ENCODE measurements around the gene MRPL27.

The MRPL27 gene

GRCh38 chr17:50328363-50329325 lies 44.3 kb downstream of the MRPL27 start:
- Histone ChIP-seq H3K9ac (ENCODE audit: low read length) (no peak overlapping the region), H3K4me2 (ENCODE audit: low read length) (no peak overlapping the region), H3K36me3 (replicated peaks; ENCODE audit: low read depth, low read length) (no peaks in the 10 kb centered on the region), H3K27me3 (ENCODE audit: low read depth, low read length) (no peaks in the 10 kb centered on the region), H3K4me1 (ENCODE audit: low read length) (peaks cover 11% of the 10 kb centered on the region), H4K20me1 (ENCODE audit: insufficient read depth, low read length) (no peaks in the 10 kb centered on the region), H3K27ac (ENCODE audit: low read length) (no peak overlapping the region), H3K9me3 (ENCODE audit: insufficient read depth, low read length) (no peaks in the 10 kb centered on the region), H3K79me2 (ENCODE audit: low read length) (no peaks in the 10 kb centered on the region), H2AFZ (ENCODE audit: low read depth, low read length) (no peak overlapping the region), H3K4me3 (ENCODE audit: low read length) (no peak overlapping the region)
- TF ChIP-seq, protein P1, sequence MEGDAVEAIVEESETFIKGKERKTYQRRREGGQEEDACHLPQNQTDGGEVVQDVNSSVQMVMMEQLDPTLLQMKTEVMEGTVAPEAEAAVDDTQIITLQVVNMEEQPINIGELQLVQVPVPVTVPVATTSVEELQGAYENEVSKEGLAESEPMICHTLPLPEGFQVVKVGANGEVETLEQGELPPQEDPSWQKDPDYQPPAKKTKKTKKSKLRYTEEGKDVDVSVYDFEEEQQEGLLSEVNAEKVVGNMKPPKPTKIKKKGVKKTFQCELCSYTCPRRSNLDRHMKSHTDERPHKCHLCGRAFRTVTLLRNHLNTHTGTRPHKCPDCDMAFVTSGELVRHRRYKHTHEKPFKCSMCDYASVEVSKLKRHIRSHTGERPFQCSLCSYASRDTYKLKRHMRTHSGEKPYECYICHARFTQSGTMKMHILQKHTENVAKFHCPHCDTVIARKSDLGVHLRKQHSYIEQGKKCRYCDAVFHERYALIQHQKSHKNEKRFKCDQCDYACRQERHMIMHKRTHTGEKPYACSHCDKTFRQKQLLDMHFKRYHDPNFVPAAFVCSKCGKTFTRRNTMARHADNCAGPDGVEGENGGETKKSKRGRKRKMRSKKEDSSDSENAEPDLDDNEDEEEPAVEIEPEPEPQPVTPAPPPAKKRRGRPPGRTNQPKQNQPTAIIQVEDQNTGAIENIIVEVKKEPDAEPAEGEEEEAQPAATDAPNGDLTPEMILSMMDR (IDR thresholded peaks at IDR 0.05; ENCODE audit: low read depth, low read length) = no peak
- TF ChIP-seq EZH2phosphoT487 (IDR thresholded peaks at IDR 0.05; ENCODE audit: low read depth) = no peak

- Histone ChIP-seq H3K9ac (ENCODE audit: low read length) (peak overlapping the region; percentile 12), H3K4me3 (ENCODE audit: low read length) (peak overlapping the region; percentile 63), H3K4me1 (ENCODE audit: low read length) (peaks cover 11% of the 10 kb centered on the region), H3K36me3 (replicated peaks; ENCODE audit: low read depth, low read length) (no peaks in the 10 kb centered on the region), H4K20me1 (ENCODE audit: insufficient read depth, low read length) (no peaks in the 10 kb centered on the region), H3K4me2 (ENCODE audit: low read length) (peak overlapping the region; percentile 58), H3K79me2 (ENCODE audit: low read length) (no peaks in the 10 kb centered on the region), H3K9me3 (ENCODE audit: insufficient read depth, low read length) (no peaks in the 10 kb centered on the region), H3K27me3 (ENCODE audit: low read depth, low read length) (no peaks in the 10 kb centered on the region), H3K27ac (ENCODE audit: low read length) (no peak overlapping the region), H2AFZ (ENCODE audit: low read depth, low read length) (peak overlapping the region; percentile 78)
- no peak for TF ChIP-seq EZH2phosphoT487 (IDR thresholded peaks at IDR 0.05; ENCODE audit: low read depth)
- TF ChIP-seq, protein P1 (IDR thresholded peaks at IDR 0.05; ENCODE audit: low read depth, low read length) = no peak
These were observed 46.1 kb downstream of the MRPL27 start for GRCh38 chr17:50326831-50327364.

- peaks cover 11% of the 10 kb centered on the region for H3K4me1 ChIP-seq (ENCODE audit: low read length)
- TF ChIP-seq EZH2phosphoT487 (IDR thresholded peaks at IDR 0.05; ENCODE audit: low read depth) = no peak
- TF ChIP-seq, protein P1 (IDR thresholded peaks at IDR 0.05; ENCODE audit: low read depth, low read length) = no peak
- no peaks in the 10 kb centered on the region for H3K9me3 ChIP-seq (ENCODE audit: insufficient read depth, low read length)
- H3K27ac ChIP-seq (ENCODE audit: low read length) = no peak overlapping the region
- H3K36me3 ChIP-seq (replicated peaks; ENCODE audit: low read depth, low read length) = no peaks in the 10 kb centered on the region
- H4K20me1 ChIP-seq (ENCODE audit: insufficient read depth, low read length) = no peaks in the 10 kb centered on the region
- H3K27me3 ChIP-seq (ENCODE audit: low read depth, low read length) = no peaks in the 10 kb centered on the region
- no peak overlapping the region for H3K9ac ChIP-seq (ENCODE audit: low read length)
- no peak overlapping the region for H3K4me3 ChIP-seq (ENCODE audit: low read length)
- H3K79me2 ChIP-seq (ENCODE audit: low read length) = no peaks in the 10 kb centered on the region
- H3K4me2 ChIP-seq (ENCODE audit: low read length) = no peak overlapping the region
- H2AFZ ChIP-seq (ENCODE audit: low read depth, low read length) = no peak overlapping the region
These were observed 47.1 kb downstream of the MRPL27 start for GRCh38 chr17:50325906-50326305.

GRCh38 chr17:50323060-50323459 lies 49.9 kb downstream of the MRPL27 start:
- Histone ChIP-seq H3K4me1 (ENCODE audit: low read length) (peaks cover 11% of the 10 kb centered on the region), H3K27me3 (ENCODE audit: low read depth, low read length) (no peaks in the 10 kb centered on the region), H3K79me2 (ENCODE audit: low read length) (no peaks in the 10 kb centered on the region), H3K36me3 (replicated peaks; ENCODE audit: low read depth, low read length) (no peaks in the 10 kb centered on the region), H3K9me3 (ENCODE audit: insufficient read depth, low read length) (no peaks in the 10 kb centered on the region), H3K4me2 (ENCODE audit: low read length) (no peak overlapping the region), H3K9ac (ENCODE audit: low read length) (no peak overlapping the region), H4K20me1 (ENCODE audit: insufficient read depth, low read length) (no peaks in the 10 kb centered on the region), H3K27ac (ENCODE audit: low read length) (no peak overlapping the region), H3K4me3 (ENCODE audit: low read length) (no peak overlapping the region), H2AFZ (ENCODE audit: low read depth, low read length) (no peak overlapping the region)
- TF ChIP-seq, protein P1 (IDR thresholded peaks at IDR 0.05; ENCODE audit: low read depth, low read length) = no peak
- no peak for TF ChIP-seq EZH2phosphoT487 (IDR thresholded peaks at IDR 0.05; ENCODE audit: low read depth)
